Gastrocnemius medialis (tissue), 4 donors: Measurements from ENCODE around the gene CHMP2A.

Experiments
- POLR2A ChIP-seq, 2 donors: fragments of 450-650 bp; IDR thresholded peaks; one replicate each; pipeline ENCODE4 v1.6.1; 2017; ENCODE audit warnings: antibody characterized with exemption in 2 of 2, mild to moderate bottlenecking in 2 of 2, moderate library complexity in 2 of 2
- TF ChIP-seq, protein P1 (sequence below), 5 experiments: fragments of 450-650 bp in 3 of 5; fragments of 200-600 bp in 2 of 5; sonication (generic) in 2 of 5; IDR thresholded peaks in 4 of 5; conservative IDR thresholded peaks in 1 of 5; 1 replicate in 4 of 5; 2 replicates in 1 of 5; pipeline ENCODE4 v1.5.1; 2016 to 2019; ENCODE audit warnings: antibody characterized with exemption in 5 of 5, mild to moderate bottlenecking in 3 of 5, moderate library complexity in 3 of 5

GRCh38 chr19:58569191-58569942 is 14.5 kb upstream of the CHMP2A start:
- TF ChIP-seq, protein P1, sequence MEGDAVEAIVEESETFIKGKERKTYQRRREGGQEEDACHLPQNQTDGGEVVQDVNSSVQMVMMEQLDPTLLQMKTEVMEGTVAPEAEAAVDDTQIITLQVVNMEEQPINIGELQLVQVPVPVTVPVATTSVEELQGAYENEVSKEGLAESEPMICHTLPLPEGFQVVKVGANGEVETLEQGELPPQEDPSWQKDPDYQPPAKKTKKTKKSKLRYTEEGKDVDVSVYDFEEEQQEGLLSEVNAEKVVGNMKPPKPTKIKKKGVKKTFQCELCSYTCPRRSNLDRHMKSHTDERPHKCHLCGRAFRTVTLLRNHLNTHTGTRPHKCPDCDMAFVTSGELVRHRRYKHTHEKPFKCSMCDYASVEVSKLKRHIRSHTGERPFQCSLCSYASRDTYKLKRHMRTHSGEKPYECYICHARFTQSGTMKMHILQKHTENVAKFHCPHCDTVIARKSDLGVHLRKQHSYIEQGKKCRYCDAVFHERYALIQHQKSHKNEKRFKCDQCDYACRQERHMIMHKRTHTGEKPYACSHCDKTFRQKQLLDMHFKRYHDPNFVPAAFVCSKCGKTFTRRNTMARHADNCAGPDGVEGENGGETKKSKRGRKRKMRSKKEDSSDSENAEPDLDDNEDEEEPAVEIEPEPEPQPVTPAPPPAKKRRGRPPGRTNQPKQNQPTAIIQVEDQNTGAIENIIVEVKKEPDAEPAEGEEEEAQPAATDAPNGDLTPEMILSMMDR (IDR thresholded peaks at IDR 0.05 in 4 of 5, conservative IDR thresholded peaks at IDR 0.05 in 1 of 5): no peak
- no peak for TF ChIP-seq POLR2A (IDR thresholded peaks at IDR 0.05)
